Measurements from ENCODE around the gene GNL2.
"Not testable (repeated sequence)": the region's sequence is repeated elsewhere in the genome, so short reads cannot be mapped to it uniquely, and the experiment has no call there.

The GNL2 gene

DNA sequence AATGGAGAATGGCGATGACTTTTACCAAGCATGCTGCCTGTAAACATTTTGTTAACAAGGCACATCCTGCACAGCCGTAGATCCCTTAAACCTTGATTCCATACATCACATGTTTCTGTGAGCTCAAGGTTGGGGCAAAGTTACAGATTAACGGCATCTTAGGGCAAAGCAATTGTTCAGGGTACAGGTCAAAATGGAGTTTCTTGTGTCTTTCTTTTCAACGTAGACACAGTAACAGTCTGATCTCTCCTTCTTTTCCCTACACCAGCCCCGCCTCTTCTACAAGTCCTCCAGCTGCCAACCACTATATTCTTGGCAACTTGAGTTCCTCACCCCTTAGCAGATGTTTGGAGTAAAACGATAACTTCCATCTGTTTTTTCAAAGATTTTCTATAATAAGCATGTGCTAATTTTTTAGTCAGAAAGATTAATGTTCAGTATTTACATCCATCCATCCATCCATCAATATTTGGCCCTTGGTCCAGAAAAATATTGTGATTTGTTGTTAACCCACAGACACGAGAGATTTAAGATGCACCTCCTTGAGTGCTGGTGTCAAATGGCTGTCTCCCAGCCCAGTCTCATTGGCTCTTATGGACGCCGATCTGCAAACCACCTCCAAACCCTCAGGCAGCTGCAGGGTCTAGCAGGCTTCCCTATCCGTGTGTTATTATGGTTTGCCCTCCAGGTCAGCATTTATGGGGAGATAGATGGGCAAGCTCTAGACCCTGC is 35.2 kb downstream of the GNL2 start:
- no peak for DNase-seq (ENCODE audit: low read depth in 1 of 2, low spot score in 1 of 2)

DNA sequence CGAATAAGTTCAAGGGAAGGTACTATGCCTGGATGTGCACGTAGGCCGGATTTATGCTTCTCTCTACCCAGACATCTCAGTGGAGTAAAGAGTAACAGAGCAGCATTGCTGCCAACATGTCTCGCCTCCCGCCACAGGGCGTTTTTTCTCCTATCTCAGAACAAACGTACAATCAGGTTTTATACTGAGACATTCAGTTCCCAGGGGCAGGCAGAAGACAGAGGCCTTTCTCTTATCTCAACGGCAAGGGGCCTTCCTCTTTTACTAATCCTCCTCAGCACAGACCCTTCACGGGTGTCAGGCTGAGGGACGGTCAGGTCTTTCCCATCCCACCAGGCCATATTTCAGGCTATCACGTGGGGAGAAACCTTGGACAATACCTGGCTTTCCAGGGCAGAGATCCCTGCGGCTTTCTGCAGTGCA is 35.8 kb downstream of the GNL2 start:
- DNase-seq (ENCODE audit: low read depth in 1 of 2, low spot score in 1 of 2): not testable (repeated sequence)

DNA sequence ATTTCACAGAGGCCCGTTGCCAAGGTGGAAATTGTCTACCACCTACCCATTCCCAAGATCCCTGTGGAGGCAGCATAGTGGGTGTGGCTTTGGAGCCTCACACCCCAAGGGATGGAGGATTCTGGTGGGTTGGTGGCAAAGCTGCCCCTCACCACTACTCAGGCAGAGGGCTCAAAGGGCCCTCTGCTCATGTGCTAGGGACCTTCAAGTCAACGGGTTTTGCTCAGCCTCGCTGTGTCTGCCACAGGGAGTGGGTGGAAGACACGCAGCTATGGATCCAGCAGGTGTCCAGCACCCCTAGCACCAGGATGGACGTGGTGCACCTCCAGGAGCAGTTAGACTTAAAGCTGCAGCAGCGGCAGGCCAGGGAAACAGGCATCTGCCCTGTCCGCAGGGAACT is 36.7 kb downstream of the GNL2 start:
- DNase-seq (ENCODE audit: low read depth in 1 of 2, low spot score in 1 of 2): no peak

DNA sequence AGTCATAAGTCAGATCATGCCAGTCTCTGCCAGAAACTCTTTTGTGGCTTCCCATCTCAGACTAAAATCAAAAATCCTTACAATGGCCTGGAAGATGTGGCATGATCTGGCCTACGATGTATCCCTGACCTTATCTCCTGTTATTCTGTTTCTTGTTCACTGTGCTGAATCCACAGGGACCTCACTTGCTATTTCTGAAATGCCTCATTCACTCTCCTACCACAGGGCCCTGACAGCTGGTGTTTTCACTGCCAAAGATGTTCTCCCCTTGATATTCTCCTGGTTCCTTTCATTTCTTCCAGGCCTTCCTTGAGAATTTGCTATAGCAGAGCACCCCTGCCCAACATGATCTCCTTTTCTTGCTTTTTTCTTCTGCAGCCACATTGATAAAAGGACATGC is 37.3 kb downstream of the GNL2 start:
- DNase-seq (ENCODE audit: low read depth in 1 of 2, low spot score in 1 of 2): no peak

DNA sequence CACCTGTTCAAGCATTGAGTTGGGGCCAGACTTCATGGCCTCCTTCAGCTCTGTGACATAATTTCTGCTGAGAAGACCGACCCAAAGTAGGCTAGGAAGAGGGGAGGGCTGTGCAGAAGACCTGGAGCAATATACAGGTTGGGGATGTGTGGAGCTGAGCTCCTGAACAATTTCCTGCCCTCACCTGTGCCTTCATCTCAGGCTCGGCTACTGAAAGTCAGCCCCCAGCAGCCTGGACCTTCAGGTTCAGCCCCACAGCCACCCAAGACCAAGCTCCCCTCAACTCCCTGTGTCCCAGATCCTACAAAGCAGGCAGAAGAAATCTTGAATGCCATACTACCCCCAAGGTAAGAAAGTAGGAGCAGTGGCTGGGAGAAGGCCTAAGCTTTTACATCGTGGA is 38.3 kb downstream of the GNL2 start:
- DNase-seq (ENCODE audit: low read depth in 1 of 2, low spot score in 1 of 2): no peak

DNA sequence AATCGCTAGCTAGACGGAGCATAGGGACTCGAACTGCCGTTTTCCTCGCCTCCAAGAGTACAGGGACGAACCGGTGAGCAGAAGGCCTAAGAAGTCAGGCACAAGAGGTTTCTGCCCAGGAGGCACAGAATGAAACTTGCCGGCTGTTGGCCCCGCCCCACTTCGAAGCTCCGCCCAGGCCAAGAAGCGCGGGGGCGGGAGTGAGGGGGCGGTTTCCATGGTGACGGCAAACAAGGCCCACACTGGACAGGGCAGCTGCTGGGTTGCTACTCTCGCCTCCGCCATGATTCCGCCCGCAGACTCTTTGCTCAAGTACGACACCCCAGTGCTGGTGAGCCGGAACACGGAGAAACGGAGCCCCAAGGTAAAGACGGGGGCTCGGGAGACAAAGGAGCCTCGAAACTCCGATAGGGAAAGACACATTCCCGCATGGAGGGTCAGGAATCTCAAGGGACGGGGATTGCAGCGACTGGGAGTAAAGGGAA is 39.0 kb downstream of the GNL2 start, which contains the start of gene DNALI1:
DNALI1 (plus strand) TSS at position 229 of the 485 bp plus-strand sequence; CDS start at position 284, 55 bp downstream.
- no peak for DNase-seq (ENCODE audit: low read depth in 1 of 2, low spot score in 1 of 2)

DNA sequence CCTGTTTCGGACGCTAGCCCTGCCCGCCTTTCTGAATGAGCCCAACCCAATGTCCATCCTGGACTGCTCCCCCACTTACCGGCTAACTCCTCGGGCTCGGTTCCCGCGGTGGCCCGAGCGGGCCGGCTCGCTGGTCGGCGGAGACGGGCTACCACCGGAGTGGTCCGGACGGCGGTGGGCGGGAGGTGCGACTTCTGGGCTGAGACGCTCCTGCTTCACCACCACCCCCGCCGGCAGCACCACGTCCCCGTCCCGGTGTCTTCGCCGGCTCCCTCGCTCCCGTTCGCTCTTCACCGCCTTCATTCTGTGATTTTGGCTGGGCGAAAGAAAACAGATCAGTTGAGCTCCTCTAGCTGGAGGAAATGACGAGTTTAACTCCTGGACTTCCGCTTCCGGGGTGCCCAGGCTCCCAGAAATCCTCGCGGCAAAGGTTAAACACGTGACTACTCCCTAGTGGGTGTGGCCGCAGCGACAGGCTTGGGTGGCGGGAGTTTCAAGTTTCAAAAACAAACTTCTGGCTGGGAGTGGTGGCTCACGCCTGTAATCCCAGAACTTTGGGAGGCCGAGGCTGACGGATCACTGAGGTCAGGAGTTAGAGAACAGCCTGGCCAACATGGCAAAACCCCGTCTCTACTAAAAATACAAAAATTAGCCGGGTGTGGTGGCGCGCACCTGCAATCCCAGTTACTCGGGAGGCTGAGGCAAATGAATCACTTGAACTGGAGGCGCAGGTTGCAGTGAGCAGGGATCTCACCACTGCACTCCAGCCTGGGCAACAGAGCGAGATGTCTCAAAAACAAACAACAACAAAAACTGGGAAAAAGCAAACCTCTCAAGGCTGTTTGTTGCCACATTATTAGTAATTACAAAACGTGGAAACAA is 41.6 kb downstream of the GNL2 start, which contains the start of gene SNIP1:
SNIP1 (minus strand) TSS at position 367 of the 882 bp plus-strand sequence; CDS start at position 303, 64 bp downstream.
- peak; percentile 73 to 77 for DNase-seq (ENCODE audit: low read depth in 1 of 2, low spot score in 1 of 2)

DNA sequence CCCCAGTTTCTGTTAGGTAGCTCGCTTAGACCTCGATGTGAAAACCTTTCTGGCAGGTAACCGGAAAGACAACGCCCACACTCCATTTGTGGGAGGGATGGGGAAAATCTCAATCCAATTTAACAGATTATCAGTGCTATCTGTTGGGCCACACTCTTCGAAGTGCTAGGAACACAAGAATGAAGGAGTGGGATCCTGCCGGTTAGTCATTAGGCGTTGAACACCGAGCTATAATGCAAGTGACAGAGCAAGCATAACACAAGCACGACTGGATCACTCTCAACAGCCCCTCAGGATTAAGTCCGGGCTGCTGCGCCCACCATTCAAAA is 42.2 kb downstream of the GNL2 start:
- no peak for DNase-seq (ENCODE audit: low read depth in 1 of 2, low spot score in 1 of 2)

DNA sequence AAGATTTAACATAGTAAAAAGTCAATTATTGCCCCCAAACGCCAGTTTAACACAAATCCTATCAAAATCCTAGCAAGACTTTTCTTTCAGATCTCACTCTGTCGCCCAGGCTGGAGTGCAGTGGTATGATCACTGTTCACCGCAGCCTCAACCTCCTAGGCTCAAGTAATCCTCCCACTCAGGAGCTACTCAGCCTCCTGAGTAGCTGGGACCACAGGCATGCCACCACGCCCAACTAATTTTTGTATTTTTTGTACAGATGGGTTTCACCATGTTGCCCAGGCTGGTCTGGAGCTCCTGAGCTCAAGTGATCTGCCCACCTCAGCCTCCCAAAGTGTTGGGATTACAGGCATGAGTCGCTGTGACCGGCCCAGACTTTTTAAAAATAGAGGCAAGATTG is 46.4 kb downstream of the GNL2 start:
- no peak for DNase-seq (ENCODE audit: low read depth in 1 of 2, low spot score in 1 of 2)

DNA sequence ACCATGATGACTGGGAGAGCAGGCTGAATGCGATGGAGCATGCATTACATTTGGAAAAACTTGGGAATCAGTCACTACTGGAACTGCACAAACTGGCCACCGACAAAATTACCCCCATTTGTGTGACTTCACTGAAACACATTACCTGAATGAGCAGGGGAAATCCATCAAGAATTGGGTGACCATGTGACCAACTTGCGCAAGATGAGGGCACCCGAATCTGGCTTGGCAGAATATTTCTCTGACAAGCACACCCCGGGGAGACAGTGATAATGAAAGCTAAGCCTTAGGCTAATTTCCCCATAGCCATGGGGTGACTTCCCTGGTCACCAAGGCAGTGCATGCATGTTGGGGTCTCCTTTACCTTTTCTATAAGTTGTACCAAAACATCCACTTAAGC is 50.7 kb downstream of the GNL2 start:
- DNase-seq (ENCODE audit: low read depth in 1 of 2, low spot score in 1 of 2): no peak

DNA sequence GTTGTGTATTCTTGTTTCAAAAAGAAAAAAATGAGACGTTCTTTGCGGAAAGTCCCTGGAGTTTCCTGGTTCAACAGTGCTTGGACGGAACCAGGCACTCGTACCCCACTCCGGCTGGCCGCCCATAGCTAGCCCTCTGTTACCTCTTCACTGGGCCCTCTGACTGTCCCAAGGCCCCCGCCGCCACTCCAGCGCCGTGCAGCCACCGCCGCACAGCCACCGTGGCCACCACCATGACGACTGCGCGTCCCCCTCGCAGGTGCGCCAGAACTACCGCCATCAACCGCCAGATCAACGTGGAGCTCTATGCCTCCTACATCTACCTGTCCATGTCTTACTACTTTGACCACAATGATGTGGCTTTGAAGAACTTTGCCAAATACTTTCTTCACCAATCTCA is 51.2 kb downstream of the GNL2 start:
- no peak for DNase-seq (ENCODE audit: low read depth in 1 of 2, low spot score in 1 of 2)

DNA sequence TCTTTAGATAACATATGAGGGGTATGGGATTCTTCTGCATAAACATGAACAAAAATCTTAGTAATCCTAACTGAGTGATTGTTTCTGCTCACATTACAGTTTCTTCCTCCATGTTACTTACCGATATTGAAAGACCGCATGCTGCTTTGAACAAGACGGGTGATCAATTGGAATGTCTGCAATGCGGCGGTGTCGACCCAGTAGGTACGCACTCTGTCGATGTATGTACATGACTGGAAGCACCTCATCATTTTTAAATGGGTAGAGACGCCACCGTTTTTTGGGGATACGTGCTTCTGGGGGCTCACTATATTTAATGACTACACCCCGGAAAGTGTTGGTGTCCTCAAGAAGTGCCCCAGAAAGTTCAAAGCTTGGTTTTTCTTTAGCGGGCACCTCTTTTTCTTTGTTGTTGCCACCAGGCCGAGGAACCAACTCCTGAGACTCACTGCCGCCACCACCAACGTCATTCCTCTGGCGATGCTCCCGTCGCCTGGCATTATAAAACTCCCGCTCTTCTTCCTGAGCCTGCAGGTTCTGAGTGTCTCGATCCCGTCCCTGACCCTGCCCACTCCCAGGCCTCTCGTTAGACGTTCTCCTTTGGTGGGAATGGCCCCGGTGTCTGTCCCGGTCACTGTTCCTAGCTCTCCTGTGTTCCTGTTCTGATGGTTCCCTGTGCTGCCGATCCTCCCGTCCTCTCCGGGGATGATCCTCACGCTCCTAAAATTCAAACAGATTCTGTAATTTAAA is 55.5 kb downstream of the GNL2 start:
- no peak for DNase-seq (ENCODE audit: low read depth in 1 of 2, low spot score in 1 of 2)

DNA sequence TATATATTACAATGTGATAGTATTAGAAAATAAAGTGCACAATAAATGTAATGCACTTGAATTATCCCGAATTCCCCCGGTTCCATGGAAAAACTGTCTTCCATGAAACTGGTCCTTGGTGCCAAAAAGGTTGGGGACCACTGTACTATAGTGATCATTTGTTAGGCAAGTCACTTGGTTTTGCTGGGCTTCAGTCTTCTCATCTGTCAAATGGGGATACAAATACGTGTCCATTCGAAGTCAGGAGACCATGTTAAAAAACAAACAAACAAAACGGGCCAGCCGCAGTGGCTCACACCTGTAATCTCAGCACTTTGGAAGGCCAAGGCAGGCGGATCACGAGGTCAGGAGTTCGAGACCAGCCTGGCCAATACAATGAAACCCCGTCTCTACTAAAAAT is 56.6 kb downstream of the GNL2 start:
- not testable (repeated sequence) for DNase-seq (ENCODE audit: low read depth in 1 of 2, low spot score in 1 of 2)

DNA sequence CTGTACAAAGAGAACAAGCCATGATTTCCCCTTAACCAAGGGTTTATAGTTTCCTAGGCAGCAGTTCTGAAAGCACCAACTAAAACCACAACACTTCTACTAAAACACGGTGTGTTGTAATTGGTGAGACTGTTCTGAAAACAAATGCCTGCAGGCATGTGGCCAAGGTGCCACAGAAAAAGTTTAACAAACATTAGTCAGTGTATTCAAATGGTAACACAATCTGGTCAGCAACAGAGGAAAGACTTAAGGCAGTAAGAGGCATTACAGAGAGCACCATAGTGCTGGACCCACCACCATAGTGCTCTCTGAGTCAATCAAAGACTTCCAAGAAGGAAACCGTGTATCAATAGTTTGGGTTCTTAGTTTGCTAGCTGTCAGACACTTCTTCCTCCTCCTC is 58.4 kb downstream of the GNL2 start:
- no peak for DNase-seq (ENCODE audit: low read depth in 1 of 2, low spot score in 1 of 2)

DNA sequence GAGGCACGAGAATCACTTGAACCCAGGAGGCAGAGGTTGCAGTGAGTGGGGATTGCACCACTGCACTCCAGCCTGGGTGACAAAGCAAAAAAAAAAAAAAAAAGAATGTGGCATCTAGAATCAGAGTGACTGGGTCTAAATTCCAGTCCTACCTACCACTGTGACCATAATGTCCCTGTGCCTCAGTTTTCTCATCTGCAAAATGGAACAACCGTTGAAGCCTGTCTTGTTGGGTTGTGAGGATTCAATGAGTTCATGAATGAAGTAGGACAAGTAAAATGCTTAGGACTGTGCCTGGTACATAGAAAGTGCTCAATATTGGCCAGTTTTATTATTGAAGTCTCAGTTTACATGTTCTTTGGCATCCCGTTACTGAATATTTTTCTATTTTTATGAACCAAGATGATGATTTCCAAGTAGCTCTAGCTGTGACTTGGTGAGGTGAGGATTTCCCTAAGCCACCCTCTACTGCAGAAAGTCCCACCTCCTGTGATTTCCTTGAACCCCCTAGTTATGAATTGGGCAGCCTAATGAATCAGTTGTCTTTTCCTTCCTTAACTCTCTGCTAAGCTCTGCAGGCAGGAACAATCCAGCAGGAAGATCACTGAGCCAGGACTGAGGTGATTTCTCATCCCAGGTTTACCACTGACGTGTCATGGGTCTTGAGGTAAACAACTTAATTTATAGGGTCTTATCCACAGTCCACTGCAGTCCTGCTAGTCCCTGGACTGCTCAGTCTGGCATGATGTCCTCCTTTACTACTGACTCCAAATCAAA is 62.2 kb downstream of the GNL2 start:
- DNase-seq (ENCODE audit: low read depth in 1 of 2, low spot score in 1 of 2): no peak

DNA sequence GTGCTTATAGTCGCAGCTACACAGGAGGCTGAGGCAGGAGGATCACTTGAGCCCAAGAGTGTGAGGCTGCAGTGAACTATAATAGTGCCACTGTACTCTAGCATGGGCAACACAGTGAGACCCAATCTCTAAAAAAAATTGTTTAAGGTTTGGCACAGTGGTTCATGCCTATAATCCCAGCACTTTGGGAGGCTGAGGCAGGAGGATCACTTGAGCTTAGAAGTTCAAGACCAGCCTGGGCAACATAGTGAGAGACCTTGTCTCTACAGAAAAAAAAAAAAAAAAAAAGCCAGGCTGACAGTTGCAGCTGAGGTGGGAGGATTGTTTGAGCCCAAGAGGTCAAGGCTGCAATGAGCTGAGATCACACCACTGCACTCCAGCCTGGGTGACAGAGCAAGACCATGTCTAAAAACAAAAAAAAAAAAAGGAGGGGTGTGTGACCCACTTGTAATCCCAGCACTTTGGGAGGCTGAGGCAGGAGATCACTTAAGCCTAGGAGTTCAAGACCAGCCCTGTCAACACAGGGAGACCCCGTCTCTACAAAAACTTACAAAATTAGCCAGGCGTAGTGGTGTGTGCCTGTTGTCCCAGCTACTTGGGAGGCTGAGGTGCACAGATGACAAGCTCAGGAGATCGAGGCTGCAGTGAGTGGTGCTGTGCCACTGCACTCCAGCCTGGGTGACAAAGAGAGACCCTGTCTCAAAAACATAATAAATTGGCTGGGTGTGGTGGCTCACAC is 63.1 kb downstream of the GNL2 start:
- not testable (repeated sequence) for DNase-seq (ENCODE audit: low read depth in 1 of 2, low spot score in 1 of 2)

DNA sequence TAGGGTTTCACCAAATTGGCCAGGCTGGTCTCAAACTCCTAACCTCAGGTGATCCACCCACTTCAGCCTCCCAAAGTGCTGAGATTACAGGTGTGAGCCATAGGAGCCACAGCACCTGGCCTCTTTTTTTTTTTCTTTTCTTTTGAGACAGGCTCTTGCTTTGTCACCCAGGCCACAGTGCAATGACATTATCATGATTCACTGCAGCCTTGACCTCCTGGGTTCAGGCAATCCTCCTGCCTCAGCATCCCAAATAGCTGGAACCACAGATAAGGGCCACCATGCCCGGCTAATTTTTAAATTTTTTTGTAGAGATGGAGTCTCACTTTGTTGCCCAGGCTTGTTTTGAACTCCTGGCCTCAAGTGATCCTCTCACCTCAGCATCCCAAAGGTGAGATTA is 65.8 kb downstream of the GNL2 start:
- DNase-seq (ENCODE audit: low read depth in 1 of 2, low spot score in 1 of 2): not testable (repeated sequence)

DNA sequence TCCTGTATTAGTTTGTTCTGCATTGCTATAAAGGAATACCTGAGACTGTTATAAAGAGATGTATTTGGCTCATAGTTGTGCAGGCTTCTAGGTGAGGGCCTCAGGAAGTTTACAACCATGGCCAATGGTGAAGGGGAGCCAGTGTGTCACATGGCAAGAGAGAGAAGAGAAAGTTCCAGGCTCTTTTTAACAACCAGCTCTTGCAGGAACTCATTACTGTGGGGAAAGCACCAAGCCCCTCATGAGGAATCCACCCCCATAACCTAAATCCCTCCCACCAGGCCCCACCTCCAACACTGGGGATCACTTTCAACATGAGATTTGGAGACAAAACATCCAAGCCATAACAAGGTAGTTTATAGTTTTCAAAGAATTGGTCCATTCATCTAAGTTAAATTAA is 76.1 kb downstream of the GNL2 start:
- DNase-seq (ENCODE audit: low read depth in 1 of 2, low spot score in 1 of 2): no peak

DNA sequence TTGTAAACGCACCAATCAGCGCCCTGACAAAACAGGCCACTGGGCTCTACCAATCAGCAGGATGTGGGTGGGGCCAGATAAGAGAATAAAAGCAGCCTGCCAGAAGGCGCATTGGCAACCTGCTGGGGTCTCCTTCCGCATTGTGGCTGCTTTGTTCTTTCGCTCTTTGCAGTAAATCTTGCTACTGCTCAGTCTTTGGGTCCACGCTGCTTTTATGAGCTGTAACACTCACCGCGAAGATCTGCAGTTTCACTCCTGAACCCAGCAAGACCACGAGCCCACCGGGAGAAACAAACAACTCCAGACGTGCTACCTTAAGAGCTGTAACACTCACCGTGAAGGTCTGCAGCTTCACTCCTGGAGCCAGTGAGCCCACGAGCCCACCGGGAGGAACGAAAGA is 76.8 kb downstream of the GNL2 start:
- not testable (repeated sequence) for DNase-seq (ENCODE audit: low read depth in 1 of 2, low spot score in 1 of 2)

DNA sequence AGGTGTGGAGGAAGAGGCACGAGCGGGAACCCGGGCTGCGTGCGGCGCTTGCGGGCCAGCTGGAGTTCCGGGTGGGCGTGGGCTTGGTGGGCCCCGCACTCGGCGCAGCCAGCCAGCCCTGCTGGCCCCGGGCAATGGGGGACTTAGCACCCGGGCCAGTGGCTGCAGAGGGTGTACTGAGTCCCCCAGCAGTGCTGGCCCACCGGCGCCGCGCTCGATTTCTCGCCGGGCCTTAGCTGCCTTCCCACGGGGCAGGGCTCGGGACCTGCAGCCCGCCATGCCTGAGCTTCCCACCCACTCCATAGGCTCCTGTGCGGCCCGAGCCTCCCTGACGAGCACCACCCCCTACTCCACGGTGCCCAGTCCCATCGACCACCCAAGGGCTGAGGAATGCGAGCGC is 77.5 kb downstream of the GNL2 start:
- not testable (repeated sequence) for DNase-seq (ENCODE audit: low read depth in 1 of 2, low spot score in 1 of 2)

Data from stimulated activated CD4-positive, alpha-beta T cell treated with anti-CD3 and anti-CD28 coated beads, Interleukin-15, amount 100 ng/mL, for 1 hour (primary cell).